Right cardiac atrium (tissue), 5 donors: ENCODE results near the gene RHOT2. TPM values are rescaled to one million over a fixed set of nuclear protein-coding genes. Genes with fewer than 3 reads are reported as not detected.

ENCODE experiments used
- ATAC-seq, 2 donors: fragments of 200-7000 bp; cut with Tn5 transposase; one replicate each; pipeline versions ENCODE4 v1.8.0 to v1.9.1; 2020; ENCODE audit warnings: moderate library complexity in 2 of 2, mild to moderate bottlenecking in 1 of 2
- DNase-seq, 3 donors: peaks; one replicate each; pipeline ENCODE4 v3.0.0-alpha.2; 2020
- H3K27ac ChIP-seq: one replicate; pipeline ENCODE4 v1.5.1; 2013; ENCODE audit warnings: mild to moderate bottlenecking, low read length, control low read depth, moderate library complexity
- H3K27me3 ChIP-seq: one replicate; pipeline ENCODE4 v1.6.1; 2013; ENCODE audit not compliant: control insufficient read depth, insufficient read depth
- H3K4me1 ChIP-seq: one replicate; pipeline ENCODE4 v1.6.1; 2013; ENCODE audit warnings: low read length; ENCODE audit not compliant: control insufficient read depth, insufficient read depth
- H3K4me3 ChIP-seq: one replicate; pipeline ENCODE4 v1.5.1; 2013; ENCODE audit warnings: low read length, control low read depth
- H3K9me3 ChIP-seq: one replicate; pipeline ENCODE4 v1.6.1; 2013; ENCODE audit warnings: low read length; ENCODE audit not compliant: control insufficient read depth
- WGBS: extraction: QIAGEN DNeasy Blood & Tissue Kit; methylation state at CpG from one replicate; pipeline ENCODE4 v1.1.7; 2013; 5-methylcytosine and 5-hydroxymethylcytosine counted together
- intact Hi-C, 4 donors: fragments of 100-400 bp; cut with DNase I; formaldehyde crosslinking; loops; one replicate each; pipeline versions ENCODE4 v1.11.0 to v1.14.0; 2022 to 2023
- polyA plus RNA-seq: library from polyadenylated mRNA; stranded (reverse); fragments of 200-250 nt; gene quantifications from one replicate; pipeline ENCODE4 v1.2.3, GENCODE V29; 2013
- total RNA-seq, 4 donors: library from RNA; stranded (reverse); fragmentation: NEBNext Ultra II Directional; extraction: Animal tissue kit (Norgen Biotek cat#: 25700); gene quantifications; one replicate each; pipeline ENCODE4 v1.2.1, GENCODE V29; 2021
- donor health status: healthy with polysubstance abuse.
- donor health status: DM: no; HTN: yes; CAD: no.
- donor health status: DM: no; HTN: no; CAD: no.
- donor health status: DM: no; HTN: yes; CAD: no; lungs with severe emphysema.
- donor health status: DM: yes; HTN: yes; CAD: no.

Gene RHOT2
- total and polyA plus RNA-seq, 5 donors = 84.3 to 104 (median 92.1) TPM

GRCh38 chr16:626787-627453 is 41.0 kb upstream of the RHOT2 start:
- peak in 2 of 3 donors; percentile 45 to 51 for DNase-seq
- Histone ChIP-seq H3K4me3 (no peak overlapping the region), H3K27ac (no peak overlapping the region), H3K27me3 (no peaks in the 10 kb centered on the region), H3K4me1 (peaks cover 2% of the 10 kb centered on the region), H3K9me3 (no peaks in the 10 kb centered on the region)
- no peak for ATAC-seq
- WGBS = 90% methylated on average over 29 of the region's 29 CpGs
- intact Hi-C loops = no loop called here

GRCh38 chr16:627454-628239 is 40.3 kb upstream of the RHOT2 start:
- intact Hi-C loops = no loop called here
- no peaks in the 10 kb centered on the region for H3K9me3 ChIP-seq
- H3K4me1 ChIP-seq = no peaks in the 10 kb centered on the region
- DNase-seq (peak in 2 of 3 donors; percentile 79 to 80), ATAC-seq (no peak)
- H3K27ac ChIP-seq = no peak overlapping the region
- H3K4me3 ChIP-seq = no peak overlapping the region
- WGBS = 80% methylated on average over 50 of the region's 50 CpGs
- no peaks in the 10 kb centered on the region for H3K27me3 ChIP-seq

GRCh38 chr16:628321-629061 is 39.4 kb upstream of the RHOT2 start:
- DNase-seq (peak in 2 of 3 donors; percentile 47 to 63), ATAC-seq (no peak)
- intact Hi-C loops = no loop called here
- H3K9me3 ChIP-seq = no peaks in the 10 kb centered on the region
- 93% methylated on average over 33 of the region's 33 CpGs for WGBS
- H3K4me1 ChIP-seq = no peaks in the 10 kb centered on the region
- H3K4me3 ChIP-seq = no peak overlapping the region
- no peak overlapping the region for H3K27ac ChIP-seq
- no peaks in the 10 kb centered on the region for H3K27me3 ChIP-seq

- ATAC-seq (peak; percentile 7 to 50), DNase-seq (peak in 2 of 3 donors; percentile 67 to 74)
- no peaks in the 10 kb centered on the region for H3K4me1 ChIP-seq
- no peaks in the 10 kb centered on the region for H3K9me3 ChIP-seq
- H3K27me3 ChIP-seq = no peaks in the 10 kb centered on the region
- intact Hi-C loops = no loop called here
- no peak overlapping the region for H3K4me3 ChIP-seq
- WGBS = 58% methylated on average over 29 of the region's 29 CpGs
- no peak overlapping the region for H3K27ac ChIP-seq
Observed at GRCh38 chr16:629185-629832, 38.6 kb upstream of the RHOT2 start.

- intact Hi-C loops = no loop called here
- DNase-seq = peak; percentile 70 to 75 (median 73)
- H3K4me3 ChIP-seq = no peak overlapping the region
- H3K27me3 ChIP-seq = no peaks in the 10 kb centered on the region
- H3K9me3 ChIP-seq = no peaks in the 10 kb centered on the region
- no peaks in the 10 kb centered on the region for H3K4me1 ChIP-seq
- 33% methylated on average over 11 of the region's 11 CpGs for WGBS
- no peak overlapping the region for H3K27ac ChIP-seq
- peak; percentile 16 to 72 for ATAC-seq
Observed at GRCh38 chr16:629833-630248, 38.1 kb upstream of the RHOT2 start.

- Histone ChIP-seq H3K27me3 (no peaks in the 10 kb centered on the region), H3K4me3 (no peak overlapping the region), H3K9me3 (no peaks in the 10 kb centered on the region), H3K27ac (no peak overlapping the region), H3K4me1 (peaks cover 2% of the 10 kb centered on the region)
- ATAC-seq = peak in 1 of 2 donors; percentile 12
- WGBS = 26% methylated on average over 29 of the region's 29 CpGs
- intact Hi-C loops = no loop called here
- DNase-seq = peak in 1 of 3 donors; percentile 69
Observed at GRCh38 chr16:630249-630814, 37.6 kb upstream of the RHOT2 start.

- Histone ChIP-seq H3K4me1 (peaks cover 2% of the 10 kb centered on the region), H3K9me3 (no peaks in the 10 kb centered on the region), H3K27me3 (no peaks in the 10 kb centered on the region), H3K27ac (no peak within 1 kb of the TSS), H3K4me3 (no peak within 1 kb of the TSS)
- DNase-seq = peak in 2 of 3 donors; percentile 72 to 83
- intact Hi-C loops = no loop called here
- ATAC-seq = peak in 1 of 2 donors; percentile 10
- 5% methylated on average over 23 of the region's 23 CpGs for WGBS
Observed at GRCh38 chr16:630815-631405, 37.0 kb upstream of the RHOT2 start, which contains the start of gene WFIKKN1. Gene WFIKKN1, plus strand, starts transcription at chr16:630985. Its CDS starts 269 bp downstream, at chr16:631254.

- intact Hi-C loops = no loop called here
- WGBS = 50% methylated on average over 9 of the region's 9 CpGs
- DNase-seq = no peak
Observed at GRCh38 chr16:631808-632358, 36.0 kb upstream of the RHOT2 start.

GRCh38 chr16:632486-633335 is 35.2 kb upstream of the RHOT2 start:
- no peak overlapping the region for H3K27ac ChIP-seq
- 95% methylated on average over 67 of the region's 67 CpGs for WGBS
- no peaks in the 10 kb centered on the region for H3K9me3 ChIP-seq
- H3K4me1 ChIP-seq = peaks cover 5% of the 10 kb centered on the region
- DNase-seq (peak in 2 of 3 donors; percentile 40 to 74), ATAC-seq (no peak)
- intact Hi-C loops = no loop called here
- no peaks in the 10 kb centered on the region for H3K27me3 ChIP-seq
- no peak overlapping the region for H3K4me3 ChIP-seq

More at GRCh38 chr16:631808-632358, 36.0 kb upstream of the RHOT2 start:
- ATAC-seq = no peak
- Histone ChIP-seq H3K4me1 (peaks cover 2% of the 10 kb centered on the region), H3K9me3 (no peaks in the 10 kb centered on the region), H3K4me3 (no peak overlapping the region), H3K27me3 (no peaks in the 10 kb centered on the region), H3K27ac (no peak overlapping the region)
